T follicular helper cell (primary cell): ENCODE results near the gene SLC6A8.
"Not testable (repeated sequence)": the region's sequence is repeated elsewhere in the genome, so short reads cannot be mapped to it uniquely, and the experiment has no call there.

ENCODE experiments used
- DNase-seq: peaks from one replicate; pipeline ENCODE4 v3.0.0-alpha.2; 2020; ENCODE audit warnings: low read depth

The SLC6A8 gene

DNA sequence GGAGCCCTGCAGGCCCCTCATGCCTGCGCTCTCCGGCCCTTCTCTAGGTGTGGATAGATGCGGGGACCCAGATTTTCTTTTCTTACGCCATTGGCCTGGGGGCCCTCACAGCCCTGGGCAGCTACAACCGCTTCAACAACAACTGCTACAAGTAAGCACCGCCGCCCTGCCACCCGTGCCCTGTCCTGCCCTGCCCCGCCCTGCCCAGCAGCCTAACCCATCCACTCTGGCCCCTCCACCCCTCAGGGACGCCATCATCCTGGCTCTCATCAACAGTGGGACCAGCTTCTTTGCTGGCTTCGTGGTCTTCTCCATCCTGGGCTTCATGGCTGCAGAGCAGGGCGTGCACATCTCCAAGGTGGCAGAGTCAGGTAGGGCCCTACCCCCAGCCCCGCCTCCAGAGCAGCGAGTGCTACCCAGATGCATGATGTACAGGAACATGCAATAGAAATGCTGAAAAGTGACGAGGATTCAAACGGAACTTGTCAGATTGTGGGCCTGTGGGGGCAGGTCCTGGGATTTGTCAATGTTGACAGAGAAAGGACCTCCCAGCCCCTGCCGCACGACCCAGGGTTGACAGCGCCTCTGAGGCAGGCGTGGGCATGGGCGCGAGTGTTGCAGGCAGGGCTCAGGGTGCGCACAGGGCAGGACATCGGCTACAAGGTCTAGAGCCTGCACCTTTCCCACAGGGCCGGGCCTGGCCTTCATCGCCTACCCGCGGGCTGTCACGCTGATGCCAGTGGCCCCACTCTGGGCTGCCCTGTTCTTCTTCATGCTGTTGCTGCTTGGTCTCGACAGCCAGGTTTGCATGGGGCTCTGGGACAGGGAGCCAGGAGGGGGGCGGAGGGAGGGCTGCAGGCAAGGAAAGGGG is 5.7 kb downstream of the SLC6A8 start:
- no peak for DNase-seq

DNA sequence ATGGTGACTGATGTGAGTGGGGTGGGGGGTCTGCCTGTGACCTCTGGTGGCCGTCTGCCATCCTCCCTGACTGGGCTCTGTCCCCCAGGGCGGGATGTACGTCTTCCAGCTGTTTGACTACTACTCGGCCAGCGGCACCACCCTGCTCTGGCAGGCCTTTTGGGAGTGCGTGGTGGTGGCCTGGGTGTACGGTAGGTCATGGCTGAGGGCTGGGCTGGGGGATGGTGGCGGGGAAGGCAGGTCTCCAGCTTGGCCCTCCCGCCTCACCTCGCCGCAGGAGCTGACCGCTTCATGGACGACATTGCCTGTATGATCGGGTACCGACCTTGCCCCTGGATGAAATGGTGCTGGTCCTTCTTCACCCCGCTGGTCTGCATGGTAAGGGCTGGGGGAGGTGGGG is 6.5 kb downstream of the SLC6A8 start:
- not testable (repeated sequence) for DNase-seq

DNA sequence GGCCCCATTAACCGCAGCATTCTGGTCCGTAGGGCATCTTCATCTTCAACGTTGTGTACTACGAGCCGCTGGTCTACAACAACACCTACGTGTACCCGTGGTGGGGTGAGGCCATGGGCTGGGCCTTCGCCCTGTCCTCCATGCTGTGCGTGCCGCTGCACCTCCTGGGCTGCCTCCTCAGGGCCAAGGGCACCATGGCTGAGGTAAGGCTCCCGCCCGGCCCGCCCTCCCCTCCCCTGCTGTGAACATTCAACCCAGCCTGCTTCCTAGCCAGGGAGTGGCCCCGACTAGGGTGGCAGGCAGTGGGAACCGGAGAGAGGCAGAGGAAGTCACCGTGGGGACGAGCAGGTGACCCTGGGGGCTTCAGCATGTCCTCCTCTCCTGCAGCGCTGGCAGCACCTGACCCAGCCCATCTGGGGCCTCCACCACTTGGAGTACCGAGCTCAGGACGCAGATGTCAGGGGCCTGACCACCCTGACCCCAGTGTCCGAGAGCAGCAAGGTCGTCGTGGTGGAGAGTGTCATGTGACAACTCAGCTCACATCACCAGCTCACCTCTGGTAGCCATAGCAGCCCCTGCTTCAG is 7.1 kb downstream of the SLC6A8 start:
- no peak for DNase-seq

DNA sequence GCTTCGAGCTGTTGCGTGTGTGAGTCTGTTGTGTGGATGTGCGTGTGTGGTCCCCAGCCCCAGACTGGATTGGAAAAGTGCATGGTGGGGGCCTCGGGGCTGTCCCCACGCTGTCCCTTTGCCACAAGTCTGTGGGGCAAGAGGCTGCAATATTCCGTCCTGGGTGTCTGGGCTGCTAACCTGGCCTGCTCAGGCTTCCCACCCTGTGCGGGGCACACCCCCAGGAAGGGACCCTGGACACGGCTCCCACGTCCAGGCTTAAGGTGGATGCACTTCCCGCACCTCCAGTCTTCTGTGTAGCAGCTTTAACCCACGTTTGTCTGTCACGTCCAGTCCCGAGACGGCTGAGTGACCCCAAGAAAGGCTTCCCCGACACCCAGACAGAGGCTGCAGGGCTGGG is 8.4 kb downstream of the SLC6A8 start:
- no peak for DNase-seq

DNA sequence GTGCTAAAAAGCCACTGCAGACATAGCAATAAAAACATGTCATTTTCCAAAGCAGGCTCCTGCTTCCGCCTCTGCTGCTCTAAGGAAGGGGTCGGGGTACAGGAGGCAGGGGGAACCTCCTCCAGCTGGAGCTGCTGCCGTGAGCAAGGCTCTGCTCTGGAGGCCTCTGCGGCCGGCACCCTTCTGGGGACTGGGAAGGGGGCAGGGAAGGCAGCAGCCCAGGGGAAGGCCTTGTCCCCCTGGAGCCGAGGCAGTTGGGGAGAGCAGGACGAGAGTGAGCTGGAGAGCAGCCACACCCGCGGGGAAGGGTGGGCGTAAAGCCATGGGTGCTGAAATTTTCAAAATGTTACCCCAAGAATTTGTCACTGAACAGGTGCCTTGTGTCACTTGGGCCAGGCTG is 8.8 kb downstream of the SLC6A8 start:
- not testable (repeated sequence) for DNase-seq

DNA sequence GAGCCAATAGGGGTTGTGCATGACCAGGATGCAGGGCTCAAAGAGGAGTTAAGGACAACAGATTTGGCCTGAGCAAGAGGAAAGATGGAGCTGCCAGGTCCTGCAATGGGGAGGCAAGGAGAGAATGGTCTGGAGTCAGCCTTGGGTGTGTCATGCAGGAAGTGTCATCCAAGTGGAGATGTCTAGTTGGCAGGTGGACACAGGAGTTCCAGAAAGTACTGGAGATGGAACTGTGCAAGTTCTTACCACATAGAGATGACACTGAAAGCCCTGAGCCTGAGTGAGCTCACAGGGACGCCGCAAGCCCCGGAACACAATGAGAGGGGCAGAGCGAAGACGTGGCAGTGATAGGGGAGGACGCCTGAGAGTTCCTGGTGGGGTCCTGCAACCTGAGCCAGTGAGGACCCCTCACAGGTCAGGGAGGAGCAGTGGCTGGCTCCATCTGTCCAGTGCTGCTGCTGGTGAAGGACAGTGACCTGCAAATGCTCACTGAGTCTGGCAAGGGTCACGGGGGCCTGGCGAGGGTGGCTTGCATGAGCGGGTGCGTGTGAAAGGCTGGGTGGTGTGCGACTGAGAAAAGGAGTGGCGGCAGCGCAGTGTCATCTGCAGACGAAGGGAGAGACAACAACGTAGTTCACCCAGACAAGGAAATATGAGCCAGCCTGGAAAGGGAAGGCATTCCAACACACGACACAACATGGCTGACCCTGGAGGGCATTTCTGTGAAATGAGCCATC is 9.4 kb downstream of the SLC6A8 start:
- not testable (repeated sequence) for DNase-seq

DNA sequence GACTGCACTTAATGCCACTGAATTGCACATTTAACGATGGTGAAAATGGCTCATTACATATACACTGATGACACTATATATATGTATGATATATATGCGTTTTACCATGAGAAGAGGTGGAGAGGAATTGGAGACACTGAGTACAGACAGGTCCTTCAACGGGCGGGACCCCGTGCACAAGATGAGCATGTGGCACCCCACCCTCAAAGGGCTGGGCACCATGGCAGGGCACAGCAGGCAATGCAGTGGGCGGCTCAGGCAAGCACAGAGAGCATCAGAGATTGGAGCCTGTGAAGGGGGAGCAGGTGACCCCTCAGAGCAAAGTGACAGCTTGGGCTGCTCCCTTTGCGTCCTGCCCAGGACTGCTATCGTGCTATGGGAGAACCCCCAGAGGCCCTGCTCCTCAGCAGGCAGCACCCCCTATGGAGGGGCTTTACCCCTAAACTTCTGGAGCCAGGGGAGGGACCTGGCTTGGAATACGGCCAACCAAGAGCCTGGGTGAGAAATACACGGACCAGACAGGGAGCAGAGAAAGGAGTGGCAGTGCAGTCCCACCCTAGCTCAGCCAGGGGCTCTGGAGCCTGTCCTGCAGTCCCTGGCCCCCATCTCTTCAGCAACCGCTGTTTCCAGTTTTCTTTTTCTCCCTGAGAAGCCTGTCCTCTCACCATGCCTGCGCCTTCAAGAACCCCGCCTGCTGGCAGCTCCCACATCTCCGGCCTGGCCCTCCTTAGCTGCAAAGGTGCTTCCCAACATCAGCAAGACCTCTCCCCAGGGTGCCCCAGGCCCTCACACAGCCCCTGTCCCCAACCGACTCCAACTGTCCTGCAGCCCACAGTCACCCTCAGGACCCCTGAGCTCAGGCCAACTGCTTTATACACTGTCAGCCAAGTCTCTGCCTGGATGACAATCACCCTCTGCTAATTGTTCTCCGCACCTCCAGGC is 10.5 kb downstream of the SLC6A8 start:
- no peak for DNase-seq

DNA sequence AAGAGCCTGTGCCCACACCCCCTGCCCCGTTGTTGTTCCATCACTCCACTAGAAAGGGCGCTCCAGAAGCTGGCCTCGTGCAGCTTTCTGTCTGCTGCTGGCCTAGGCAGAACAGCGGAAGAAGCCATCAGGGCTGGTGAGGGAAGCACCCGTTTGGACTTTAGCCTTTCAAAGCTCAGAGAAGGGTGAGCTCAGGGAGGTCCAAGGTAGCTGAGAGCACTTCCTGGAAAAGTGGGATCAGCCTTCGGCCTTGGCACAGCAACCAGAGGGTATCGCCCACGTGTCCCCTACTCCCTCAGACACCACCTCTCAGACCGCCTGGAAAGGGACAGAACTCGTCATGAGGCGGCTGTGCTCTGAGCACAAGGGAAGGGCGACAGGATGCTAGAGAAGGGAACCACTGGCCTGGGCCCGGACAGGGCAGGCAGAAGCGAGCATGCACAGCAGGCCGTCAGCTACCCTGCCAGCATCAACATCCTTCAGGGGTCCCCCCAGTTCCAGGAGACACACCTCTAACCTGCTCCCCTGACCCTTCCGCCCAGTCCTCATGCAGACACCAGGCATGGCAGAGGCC is 11.6 kb downstream of the SLC6A8 start:
- DNase-seq, result not testable (repeated sequence)

DNA sequence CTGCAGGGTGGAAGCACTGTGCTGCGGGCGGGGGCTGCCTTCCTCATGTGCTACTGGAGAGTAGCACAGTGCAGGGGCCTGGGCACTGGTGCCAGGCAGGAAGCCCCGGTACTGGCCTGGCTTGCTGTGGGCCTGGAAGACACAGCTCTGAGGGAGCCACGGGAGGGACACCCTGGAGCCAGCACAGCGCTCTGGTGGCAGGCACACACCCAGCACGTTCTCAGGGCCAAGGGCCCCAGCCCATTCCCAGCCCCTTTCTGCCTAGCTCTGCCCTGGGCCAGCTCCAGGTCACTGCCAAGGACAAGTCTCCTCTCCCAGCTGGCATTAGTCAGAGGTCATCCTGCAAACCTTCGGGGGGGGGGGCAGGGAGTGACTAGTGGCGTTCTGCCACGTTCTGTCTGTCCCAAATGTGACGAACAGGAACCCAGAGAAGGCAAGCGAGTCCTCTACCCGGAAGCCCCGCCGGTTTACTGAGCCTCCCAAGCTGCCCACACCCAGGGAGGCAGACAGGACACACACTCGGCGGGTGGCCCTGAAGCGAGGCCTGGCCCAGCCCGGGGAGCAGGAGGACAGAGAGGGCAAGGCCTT is 12.2 kb downstream of the SLC6A8 start:
- DNase-seq, result not testable (repeated sequence)

DNA sequence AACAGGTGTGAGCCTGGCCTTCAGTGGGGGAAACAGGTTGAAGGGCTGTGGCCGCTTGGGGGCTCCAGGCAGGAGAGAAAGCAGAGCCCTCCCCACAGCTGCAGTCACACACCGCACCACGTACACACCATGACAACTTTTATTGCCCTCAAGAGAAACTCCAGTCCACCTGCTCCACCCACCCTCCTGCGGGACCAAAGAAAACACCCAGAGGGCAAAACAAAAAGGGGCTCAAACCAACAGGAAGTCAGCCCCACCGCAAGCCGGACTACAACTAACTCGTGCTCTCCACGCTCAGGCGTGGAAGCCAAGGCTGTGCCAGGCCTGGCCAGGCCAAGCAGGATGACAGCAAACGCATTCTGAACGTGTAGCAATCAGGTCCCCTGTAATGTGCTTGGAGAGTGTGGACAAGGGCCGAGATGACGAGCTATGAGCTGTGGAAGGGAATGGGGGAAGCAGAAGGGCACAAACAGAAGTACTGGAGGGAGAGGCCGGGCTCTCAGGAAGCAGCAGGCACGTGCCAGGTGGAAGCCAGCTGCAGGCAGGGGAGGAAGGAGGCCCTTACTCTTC is 12.7 kb downstream of the SLC6A8 start:
- no peak for DNase-seq

DNA sequence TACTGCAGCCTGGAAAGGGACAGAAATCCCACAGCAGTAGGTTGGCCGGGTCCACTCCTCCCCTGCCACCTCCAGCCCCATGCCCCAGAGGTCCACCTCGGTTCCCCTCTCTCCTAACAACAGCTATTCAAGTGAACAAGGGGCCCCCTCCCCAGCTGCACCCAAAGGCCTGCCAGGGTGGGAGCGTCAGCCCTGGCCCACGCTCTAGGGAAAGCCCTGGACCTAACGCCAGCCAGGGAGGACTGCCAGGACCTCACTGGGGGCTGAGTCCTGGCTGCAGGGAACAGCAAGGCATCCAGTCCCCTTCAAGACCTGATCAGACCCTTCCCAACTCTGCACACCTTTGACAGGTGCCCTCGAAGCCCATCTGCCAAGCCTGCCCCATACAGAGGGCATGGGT is 13.2 kb downstream of the SLC6A8 start:
- no peak for DNase-seq

DNA sequence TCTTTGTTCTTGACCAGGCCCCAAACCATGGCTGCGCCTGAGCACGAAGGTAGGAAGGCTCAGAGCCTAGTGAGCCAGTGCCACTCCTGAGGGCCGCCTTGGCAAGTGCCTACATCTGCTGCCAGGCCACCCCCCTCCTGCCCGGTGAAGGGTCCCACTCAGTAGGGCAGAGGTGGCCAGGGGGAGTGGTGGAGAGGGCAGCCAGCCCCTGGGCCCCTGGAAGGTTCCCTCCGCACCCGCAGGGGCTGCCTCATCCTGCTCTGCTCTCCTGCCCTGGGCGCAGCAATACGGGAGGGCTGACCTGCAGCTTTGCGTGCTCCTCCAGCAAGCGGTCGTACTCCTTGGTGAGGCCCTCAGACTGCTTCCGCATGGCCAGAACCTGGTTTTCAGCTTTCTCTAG is 14.0 kb downstream of the SLC6A8 start:
- no peak for DNase-seq

DNA sequence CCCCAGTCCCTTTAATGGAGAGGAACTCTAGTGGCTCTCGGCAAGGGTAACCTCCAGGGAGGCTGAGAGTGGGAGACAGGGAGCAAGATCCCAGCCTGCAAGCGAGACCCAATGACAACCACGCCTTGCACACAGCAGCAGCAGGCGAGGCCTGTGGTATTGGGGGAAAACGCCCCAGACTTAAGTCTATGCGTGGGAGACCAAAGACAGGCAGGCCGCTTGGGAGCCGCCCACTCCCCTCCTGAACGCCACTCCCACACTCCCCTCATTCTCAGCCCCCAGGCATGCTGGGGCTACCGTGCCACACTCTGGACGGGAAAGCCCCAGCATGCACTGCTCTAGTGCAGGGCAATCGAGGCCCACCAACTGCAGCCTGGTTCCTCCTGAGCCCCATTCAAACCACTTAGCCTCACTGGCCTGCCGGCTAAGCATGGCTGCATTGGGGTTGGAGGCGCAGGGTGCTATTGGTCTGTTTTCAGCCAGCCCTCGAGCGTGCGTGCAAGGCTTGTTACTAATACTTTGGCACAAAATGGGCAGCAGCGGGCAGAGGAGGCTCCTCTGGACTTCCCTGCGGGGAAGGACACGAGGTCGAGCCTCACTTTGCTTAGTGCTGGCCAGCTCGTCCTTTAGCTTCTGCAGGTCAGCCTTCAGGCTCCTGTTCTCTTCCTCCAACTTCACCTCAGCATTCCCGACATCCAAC is 14.8 kb downstream of the SLC6A8 start:
- DNase-seq, result no peak

DNA sequence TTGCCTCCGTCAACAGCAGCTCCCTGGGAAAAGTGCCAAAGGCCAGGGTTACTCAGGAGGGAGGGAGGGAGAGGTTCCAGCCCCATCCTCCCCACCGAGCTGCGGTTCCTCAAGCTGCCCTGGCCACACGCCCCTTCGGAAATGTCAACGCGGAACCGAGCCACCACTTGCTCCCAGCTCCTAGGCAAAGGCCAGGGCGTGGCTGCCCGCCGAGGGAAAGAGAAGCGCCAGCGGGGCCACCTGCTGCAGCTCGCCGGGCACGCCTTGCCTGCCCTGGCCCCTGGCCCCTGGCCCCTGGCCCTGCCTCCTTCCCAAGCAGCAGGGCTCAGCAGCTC is 15.3 kb downstream of the SLC6A8 start:
- no peak for DNase-seq

DNA sequence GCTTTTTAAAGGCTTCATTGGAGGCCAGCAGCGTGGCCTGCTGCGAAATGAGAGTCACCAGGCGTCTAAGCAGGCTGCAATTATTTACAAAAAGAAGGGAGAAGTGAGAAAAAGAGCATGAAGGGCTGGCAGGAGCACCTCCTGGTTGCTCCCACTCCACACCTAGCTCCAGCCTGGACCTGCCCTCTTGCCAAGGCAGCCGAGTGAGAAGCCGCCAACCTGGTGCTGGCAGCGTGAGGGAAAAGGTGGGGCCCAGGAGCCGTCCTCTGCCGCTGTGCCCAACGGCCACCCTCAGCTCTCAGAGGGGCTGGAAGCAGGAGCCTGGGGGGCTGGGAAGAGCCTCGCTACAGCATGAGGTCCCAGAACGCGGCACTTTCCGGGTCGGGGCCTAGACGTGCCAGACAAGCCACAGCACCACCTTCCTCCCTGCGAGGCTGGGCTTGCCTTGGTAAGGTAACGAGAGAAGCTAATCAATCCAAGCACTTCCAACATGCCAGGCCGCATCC is 16.3 kb downstream of the SLC6A8 start:
- DNase-seq, result no peak

DNA sequence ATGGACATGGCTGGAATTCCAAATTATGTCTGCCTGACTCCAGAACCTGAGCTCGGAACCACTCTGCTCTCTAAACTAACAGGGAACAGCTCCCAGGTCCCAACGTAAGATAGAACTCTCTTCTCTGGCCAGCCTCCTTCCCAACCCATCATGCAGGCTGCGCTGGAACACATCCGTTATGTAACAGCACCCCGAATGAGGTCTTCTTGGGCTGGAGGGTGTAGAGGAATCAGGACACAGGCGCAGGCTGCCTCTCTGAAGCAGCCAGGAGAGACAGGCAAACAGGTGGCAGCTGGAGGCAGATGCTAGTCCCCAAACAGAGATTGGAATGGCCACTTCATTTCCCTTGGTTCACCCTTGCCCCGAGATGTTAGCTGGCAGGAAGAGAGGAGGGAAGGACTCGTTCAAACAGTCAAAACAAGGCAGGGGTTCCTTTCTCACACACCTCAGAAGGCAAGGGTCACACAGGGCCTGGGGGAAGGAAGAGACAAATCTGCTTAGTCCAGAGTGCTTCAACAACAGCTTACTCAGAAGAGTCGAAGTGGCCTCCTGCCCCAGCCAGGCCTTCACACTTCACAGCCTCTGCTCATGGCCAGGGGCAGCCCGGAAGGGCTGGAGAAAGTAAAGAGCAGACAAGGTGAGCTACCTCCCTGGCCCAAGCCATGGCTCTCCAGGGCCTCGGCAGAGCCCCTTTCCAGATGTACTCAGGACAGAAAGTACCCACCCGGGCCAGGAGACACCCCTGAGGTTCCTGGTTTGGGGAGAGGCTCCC is 17.1 kb downstream of the SLC6A8 start:
- not testable (repeated sequence) for DNase-seq

DNA sequence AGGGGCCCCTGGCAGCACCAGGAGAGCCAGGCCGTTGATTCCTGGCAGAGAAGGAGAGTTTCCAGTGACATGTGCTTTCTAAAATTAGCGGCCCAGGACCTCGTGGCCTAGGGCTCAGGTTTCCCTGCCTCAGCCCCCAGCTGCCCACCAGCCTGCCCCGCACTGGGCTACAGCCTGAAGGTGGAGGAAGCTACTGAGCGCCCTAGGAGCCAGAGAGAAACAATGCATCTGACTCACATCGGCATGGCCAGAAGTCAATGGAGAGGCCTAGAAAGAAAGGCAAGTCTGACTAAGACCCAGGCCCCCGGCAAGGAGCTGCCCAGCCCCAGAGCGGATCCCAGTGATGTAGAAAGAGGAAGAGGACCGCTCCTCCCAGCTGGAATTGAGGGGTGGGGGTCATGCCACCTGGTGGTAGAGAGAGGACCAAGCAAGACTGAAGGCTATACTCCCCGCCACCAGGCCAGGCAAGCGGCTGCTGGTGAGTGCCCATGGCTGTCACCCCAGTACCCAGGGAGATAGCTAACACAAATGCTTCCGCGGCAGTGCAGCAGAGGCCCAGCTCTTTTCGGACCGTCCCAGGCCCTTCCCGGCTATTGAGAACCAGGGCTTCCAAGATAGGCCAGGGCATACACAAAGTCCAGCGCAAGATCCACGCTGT is 17.8 kb downstream of the SLC6A8 start:
- not testable (repeated sequence) for DNase-seq

DNA sequence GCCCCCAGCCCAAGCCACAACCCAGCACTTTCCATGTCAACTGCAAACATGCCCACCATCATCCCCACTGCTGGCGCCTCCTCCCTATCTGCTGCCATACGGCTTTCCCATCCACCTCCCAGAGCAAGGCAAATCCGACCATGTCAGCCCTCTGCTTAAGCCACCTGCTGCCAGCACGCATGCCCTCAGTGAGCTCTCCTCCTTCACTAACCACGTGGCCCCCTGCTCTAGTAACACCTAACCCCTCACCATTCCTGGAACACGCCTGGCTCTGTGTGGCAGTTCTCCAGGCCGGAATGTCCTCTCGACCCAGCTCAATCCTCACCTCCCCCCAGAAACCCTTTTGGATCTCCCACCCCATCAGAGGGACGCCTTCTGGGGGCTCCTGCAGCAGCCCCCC is 19.1 kb downstream of the SLC6A8 start:
- DNase-seq, result no peak

DNA sequence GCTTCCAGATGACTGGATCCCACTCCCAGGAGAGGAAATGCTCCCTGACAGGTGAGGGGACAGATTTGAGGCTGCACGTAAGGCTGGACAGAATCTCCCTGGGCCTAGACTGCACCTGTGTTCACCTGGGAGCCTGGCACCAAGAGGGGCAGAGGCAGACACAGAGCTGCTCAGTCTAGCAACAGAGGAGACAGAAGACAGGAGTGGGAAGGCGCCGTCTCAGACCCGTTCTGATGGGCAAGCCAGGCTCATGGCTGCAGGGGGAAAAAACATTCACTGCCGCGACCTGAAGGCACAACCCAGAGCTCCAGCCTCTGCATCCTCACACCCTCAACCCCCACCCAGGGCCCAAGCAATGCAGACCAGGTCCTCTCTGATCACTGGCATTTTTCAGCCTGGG is 19.7 kb downstream of the SLC6A8 start:
- no peak for DNase-seq
